HG03558 (cell line): ENCODE results near the gene TMSB15A.
"Not testable (repeated sequence)": the region's sequence is repeated elsewhere in the genome, so short reads cannot be mapped to it uniquely, and the experiment has no call there.

Experiments used
- ATAC-seq: cut with Tn5 transposase; IDR thresholded peaks from one replicate; pipeline ENCODE4 v1.9.1; 2021; ENCODE audit warnings: moderate number of reproducible peaks; ENCODE audit not compliant: unreplicated experiment; ENCODE audit errors: extremely low read depth

Gene TMSB15A

DNA sequence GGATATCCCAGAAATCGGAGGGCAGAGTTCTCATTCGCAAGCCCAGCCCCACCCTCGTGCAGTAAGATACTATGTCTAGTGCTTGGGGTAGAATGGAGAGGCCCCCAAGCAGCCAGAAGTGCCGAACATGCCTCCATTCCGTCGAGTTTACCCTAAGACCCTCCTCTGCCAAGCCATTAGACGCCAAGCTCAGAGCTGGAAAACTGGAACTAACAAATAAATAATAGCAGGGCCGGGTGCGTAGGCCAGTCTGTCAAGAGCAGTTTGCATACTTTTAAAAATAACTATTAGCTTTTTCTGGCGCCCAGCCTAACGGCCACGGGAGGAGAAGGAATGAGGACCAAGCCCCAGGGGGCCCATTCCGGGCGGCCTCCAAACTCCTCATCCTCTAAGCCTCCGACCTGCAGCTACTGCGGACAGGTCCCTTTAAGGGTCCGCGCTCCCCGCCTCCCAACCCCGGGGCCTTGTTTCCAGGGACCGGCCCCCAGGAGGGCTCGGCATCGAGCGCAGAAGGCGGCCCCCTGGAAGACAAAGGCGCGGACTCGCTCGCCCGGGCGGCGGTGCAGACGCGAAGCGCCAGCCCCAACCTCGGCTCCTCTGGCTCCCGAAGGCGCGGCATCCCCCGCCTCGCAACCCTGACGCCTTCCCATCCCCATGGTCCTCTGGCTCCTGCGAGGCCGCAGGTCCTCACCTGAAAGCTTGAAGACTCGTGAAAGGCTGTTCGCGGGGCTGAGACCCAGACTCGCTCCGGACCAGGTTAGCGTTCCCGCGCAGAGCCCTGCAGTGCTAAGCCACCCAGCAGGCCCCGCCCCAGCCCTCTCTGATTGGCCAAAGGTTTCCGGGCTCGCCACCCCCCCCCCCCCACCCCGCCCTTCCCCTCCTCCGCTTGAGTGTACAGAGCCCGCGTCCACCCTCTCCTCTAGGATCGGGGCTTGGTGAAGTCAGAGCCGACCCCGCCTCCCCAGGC, at the start of gene TMSB15A:
Gene TMSB15A (minus strand): TSS at position 765 of the 967 bp plus-strand sequence.
- ATAC-seq, result no peak

DNA sequence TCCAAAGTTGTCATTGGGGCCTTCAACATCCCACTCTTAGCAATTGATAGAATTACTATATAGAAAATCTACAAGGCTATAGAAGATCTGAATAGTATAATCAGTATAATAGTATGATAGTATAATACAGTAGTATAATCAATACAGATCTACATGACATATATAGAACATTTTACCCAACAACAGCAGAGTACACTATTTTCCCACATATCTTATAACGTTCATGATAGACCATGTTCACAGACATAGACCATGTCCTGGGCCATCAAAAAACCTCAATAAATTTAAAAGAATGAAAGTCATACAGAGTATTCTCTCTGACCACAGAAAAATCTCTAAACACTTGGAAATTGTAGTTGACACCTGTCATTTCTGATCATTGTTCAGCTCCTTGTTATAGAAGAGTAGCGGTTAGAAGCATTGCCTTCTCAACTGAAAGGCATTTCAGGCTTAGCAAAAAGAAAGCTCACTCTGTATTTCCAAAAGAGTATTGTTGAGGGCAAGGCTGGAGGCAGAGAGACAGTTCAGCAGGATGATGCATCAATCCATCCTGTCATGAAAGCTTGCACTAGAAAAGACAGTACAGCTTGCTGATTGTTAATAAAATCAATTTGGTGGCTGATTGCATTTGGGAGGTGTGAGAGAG, 44.0 kb upstream of the TMSB15A start:
- ATAC-seq, result no peak

DNA sequence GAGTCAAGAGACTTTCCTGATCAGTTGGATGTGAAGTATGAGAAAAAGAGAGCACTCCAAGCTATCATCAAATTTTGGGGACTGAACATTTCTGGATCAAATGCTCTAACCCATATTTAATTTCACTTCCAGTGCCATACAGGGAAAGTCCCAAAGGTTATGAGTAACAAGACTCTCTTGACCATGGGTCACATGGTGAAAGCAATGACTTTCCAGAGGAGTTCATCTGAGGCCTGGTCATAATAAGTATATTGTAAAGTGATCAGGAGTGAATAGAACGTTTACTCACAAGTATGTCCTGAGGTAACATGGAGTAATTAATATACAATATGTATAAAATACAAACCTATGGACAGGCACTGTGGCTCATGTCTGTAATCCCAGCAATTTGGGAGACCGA, 42.1 kb upstream of the TMSB15A start:
- ATAC-seq, result no peak

DNA sequence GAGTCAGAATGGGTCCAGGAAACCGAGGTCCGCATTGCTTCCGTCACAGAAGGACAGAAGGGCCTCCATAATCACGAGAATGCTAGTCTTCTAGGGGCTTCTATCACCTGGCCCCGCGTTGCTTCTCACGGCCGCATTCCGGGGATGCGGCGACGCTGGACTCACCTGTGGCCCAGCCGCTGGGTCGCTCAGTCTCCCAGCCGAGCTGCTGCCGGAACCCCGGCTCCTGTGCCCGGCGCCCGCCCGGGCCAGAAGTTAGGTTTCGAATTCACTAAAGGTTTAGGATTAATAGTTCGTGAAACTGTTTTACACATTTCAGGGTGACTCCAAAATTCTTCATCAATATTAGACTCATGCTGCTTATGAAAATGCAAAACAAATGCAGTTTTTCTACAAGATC, 31.7 kb upstream of the TMSB15A start:
- no peak for ATAC-seq

DNA sequence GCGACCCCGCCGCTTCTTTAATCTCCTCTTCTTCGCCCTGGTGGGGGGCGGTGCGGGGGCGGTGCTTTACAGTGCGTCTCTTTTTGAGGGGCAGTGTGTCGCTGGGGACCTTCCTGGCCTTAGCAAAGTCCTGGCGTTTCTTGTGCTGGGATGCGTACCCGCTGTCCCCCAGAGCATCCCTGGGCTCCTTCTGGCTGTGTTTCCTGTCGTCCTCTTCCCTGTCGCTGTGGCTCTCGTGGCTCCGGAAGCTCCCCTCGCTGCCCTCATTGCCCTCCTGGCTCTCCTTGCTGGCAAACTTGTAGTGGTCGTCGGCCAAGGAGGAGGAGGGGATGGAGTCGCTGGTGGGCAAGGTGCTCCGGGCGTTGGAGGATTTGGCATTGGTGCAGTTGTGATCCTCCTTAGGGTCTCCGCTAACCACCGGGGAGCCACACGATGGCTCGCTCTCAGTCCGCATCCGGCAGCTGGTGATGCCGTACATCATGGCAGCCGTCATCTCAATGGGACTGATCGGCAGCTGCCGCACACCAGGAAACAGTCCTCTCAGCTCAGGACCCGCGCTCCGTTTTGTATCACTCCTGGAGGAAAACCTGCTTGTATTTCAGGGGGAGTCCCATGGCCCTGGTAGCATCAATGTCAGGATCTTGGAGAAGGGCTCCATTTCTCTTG, 30.4 kb upstream of the TMSB15A start:
- ATAC-seq, result no peak

DNA sequence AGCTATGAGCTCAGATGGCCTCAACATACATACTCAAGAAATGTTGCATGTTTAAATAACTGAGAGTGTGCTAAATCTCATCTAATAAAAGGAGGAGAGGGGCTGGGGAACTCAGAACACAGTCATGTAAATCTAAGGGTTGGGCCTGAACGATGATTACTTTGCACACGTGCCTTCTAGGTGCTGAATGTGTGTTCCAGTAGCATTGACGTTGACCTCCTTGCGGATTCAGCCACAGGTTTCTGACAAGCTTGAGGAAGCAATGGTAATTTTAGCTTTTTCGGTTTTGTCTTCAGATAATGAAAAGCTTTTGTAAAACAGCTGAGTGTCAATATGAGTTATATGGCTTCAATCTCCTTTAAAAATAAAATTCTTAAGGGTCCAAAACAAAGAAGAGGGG, 29.6 kb upstream of the TMSB15A start:
- ATAC-seq, result not testable (repeated sequence)

DNA sequence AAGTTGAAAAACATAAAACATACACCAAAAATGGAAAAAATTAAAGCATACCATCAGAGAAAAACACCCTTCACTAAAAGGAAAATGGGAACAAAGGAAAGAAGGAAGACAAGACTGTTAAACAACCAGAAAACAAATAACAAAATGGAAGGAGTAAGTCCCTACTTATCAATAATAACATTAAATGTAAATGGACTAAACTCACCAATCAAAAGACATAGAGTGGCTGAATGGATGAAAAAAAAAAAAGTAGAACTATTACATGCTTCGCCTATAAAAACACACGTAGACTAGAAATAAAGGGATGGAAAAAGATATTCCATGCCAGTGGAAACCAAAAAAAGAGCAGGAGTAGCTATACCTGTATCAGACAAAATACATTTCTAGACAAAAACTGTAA, 19.4 kb upstream of the TMSB15A start:
- ATAC-seq, result no peak

GRCh38 chrX:102517326-102517725, 787 bp upstream of the TMSB15A start:
- no peak for ATAC-seq

DNA sequence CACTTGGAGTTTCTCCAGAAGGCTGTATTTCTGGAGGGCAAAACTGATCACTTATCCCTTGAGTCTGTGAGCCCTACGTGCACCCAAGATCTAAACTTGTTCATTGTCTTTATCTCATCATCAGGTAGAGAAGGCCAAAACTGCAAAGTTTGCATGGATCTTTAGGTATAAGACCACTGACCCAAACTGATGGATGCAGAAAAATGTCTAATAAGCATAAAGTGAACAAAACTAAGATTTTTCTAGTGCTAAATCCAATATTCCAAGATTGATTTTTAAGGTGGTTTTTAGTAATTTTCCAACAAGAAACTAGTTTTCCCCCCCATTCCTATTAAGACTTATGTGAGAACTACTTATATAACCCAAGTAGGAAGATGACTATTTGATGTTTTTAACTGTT, 2.0 kb downstream of the TMSB15A start:
- no peak for ATAC-seq

DNA sequence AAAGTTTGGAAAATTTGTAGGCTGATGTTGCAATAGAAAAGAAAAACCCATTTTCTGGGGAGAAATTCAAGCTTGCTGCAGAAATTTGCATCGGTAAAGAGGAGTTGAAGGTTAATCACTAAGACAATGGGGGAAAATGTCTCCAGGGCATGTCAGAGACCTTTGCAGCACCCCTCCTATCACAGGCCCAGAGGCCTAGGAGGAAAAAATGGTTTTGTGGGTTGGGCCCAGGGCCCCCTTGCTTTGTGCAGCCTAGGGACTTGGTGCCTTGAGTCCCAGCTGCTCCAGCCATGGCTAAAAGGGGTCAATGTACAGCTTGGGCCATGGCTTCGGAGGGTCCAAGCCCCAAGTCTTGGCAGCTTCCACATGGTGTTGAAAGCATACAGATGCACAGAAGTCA, 17.8 kb downstream of the TMSB15A start:
- no peak for ATAC-seq

- no peak for ATAC-seq
Observed at GRCh38 chrX:102491766-102492165, 24.8 kb downstream of the TMSB15A start.

GRCh38 chrX:102478765-102479164, 37.8 kb downstream of the TMSB15A start:
- ATAC-seq, result not testable (repeated sequence)

- ATAC-seq, result not testable (repeated sequence)
Observed at GRCh38 chrX:102471762-102472220, 44.7 kb downstream of the TMSB15A start, which contains the start of gene TCP11X2. Gene TCP11X2, minus strand, starts transcription at chrX:102471812.

DNA sequence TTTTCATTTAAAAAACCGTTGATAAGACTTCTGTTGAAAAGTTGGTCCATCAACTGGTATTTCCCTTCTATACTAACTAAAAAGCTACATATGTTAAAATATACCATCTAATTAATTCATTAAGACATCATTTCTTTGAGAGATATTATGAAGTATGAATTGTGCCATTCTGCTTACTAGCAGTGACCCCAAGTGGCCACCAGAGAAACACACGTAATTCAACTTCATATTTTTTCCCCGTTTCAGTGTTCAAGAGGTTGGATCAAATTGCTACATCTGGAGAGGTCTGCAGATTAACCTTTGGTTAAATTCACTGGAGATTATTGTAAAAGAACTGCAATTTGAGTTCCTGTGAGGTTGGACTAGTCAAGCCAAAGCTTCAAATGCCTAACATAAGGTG, 46.3 kb downstream of the TMSB15A start:
- ATAC-seq, result not testable (repeated sequence)
